GM19099 (cell line): Measurements from ENCODE around the gene CASKIN1.

Experiments used
- POLR2A ChIP-seq: IDR thresholded peaks from 3 replicates; pipeline ENCODE4 v1.6.1; 2011; ENCODE audit warnings: low read depth; ENCODE audit not compliant: insufficient read length; ENCODE audit errors: extremely low read depth

The CASKIN1 gene, protein sequence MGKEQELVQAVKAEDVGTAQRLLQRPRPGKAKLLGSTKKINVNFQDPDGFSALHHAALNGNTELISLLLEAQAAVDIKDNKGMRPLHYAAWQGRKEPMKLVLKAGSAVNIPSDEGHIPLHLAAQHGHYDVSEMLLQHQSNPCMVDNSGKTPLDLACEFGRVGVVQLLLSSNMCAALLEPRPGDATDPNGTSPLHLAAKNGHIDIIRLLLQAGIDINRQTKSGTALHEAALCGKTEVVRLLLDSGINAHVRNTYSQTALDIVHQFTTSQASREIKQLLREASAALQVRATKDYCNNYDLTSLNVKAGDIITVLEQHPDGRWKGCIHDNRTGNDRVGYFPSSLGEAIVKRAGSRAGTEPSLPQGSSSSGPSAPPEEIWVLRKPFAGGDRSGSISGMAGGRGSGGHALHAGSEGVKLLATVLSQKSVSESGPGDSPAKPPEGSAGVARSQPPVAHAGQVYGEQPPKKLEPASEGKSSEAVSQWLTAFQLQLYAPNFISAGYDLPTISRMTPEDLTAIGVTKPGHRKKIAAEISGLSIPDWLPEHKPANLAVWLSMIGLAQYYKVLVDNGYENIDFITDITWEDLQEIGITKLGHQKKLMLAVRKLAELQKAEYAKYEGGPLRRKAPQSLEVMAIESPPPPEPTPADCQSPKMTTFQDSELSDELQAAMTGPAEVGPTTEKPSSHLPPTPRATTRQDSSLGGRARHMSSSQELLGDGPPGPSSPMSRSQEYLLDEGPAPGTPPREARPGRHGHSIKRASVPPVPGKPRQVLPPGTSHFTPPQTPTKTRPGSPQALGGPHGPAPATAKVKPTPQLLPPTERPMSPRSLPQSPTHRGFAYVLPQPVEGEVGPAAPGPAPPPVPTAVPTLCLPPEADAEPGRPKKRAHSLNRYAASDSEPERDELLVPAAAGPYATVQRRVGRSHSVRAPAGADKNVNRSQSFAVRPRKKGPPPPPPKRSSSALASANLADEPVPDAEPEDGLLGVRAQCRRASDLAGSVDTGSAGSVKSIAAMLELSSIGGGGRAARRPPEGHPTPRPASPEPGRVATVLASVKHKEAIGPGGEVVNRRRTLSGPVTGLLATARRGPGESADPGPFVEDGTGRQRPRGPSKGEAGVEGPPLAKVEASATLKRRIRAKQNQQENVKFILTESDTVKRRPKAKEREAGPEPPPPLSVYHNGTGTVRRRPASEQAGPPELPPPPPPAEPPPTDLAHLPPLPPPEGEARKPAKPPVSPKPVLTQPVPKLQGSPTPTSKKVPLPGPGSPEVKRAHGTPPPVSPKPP (N-terminal part only)

DNA sequence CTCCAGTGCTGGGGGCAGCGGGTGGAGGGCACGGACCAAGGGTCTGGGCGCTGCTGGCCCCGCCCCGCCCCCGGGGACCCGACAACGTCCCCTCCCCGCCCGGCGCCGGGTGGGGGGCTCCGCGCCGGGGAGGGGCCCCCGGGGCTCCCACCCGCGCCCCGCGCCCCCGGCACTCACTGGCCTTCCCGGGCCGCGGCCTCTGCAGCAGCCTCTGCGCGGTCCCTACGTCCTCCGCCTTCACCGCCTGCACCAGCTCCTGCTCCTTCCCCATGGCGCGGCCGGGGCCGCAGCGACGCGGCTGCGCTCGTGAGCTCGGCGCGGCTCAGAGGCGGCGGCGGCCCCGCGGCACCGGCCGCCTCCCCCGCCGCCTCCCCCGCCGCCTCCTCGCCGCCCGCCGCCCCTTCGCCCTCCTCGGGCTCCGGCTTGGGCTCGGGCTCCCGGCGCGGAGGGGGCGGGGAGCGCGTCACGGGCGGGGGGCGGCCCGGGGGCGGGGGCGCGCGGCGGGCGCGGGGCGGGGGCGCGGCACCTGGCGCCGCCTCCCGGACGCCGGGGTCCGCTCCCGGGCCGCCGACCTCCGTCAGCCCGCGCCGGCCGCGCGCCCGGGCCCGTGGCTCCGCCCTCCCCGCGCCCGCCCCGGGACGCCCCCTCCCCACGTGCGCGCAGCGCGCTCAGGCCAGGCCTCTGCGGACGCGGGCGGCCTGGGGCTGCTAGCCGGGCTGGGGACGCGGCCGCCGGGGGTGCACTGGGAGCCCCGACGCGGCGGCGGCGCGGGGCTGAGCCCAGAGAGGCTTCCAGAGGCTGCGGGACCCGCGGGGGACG, at the start of gene CASKIN1:
Gene CASKIN1, minus strand, starts transcription at position 444 of the 819 bp plus-strand sequence. Its CDS starts 173 bp downstream, at position 271.
- no peak for TF ChIP-seq POLR2A

DNA sequence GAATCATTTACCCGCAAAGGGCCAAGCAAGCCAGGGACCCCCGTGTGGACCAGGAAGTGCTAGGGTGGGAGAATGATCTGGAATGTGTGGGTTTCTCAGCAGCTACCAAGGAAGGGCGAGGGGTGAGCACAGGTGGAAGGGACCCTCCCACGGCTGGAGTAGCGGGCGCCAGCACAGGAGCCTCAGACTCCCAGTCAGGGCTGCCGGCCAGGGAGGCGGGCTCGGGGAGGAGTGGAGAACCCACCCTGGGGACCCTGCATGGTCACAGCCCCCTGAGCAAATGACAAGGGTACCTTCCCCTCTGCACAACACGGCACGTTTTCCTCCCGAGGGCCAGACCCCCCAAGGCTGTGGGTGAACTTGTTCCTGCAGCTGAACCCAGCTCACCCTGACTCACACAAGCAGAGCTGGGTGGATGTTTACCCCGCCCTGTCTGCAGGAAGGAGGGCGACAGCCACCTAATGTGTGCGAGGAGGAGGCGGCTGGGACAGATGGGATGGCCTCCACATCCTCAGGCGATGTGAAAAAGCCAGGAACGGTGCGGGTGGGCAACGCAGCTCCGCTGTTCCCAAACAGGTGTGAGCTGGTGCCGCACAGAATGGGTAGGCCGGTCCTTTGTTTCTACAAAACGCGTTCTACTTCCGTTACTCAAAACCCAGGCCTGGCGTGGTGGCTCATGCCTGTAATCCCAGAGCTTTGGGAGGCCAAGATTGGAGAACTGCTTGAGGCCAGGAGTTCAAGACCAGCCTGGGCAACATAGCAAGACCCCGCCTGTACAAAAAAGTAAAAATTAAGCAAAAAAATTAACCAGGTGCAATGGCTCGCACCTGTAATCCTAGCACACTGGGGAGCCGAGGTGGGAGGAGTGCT, 48.8 kb upstream of the CASKIN1 start:
- no peak for TF ChIP-seq POLR2A

DNA sequence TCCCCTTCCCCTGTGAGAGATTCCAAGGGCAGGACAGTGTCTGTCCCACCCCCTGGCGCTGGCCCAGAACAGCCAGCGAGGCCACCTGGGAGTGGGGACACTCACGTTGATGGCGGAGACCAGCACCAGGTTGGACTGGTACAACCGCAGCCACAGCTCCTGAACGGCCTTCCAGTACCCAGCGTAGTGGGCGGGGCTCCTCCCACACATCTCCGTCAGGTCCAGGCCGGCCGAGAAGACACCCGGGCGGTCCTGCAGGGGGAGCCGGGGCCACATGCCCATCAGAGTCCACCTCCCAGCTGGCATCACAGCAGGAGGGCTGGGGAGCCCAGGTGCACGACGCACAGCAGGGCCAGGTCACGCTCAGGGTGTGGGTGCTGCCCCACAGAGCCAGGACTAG, 47.9 kb upstream of the CASKIN1 start:
- no peak for TF ChIP-seq POLR2A

DNA sequence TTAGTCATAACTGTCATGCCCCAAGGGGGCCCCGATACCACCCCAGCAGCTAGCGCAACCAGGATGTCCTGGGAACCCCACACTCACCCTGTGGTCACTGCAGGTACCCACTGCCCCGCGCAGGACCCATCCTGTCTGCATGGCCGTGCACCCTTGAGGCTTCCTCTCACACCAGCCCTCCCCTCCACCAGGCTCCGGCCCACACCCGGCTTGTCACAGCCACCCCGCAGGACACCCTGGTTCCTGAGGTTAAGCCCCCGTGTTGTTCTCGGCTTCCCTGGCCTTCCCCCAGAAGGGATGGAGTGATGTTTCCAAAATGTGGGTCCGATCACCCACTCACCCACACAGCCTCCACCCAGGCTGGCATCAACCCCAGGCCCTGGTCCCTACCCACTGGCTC, 47.4 kb upstream of the CASKIN1 start:
- no peak for TF ChIP-seq POLR2A

DNA sequence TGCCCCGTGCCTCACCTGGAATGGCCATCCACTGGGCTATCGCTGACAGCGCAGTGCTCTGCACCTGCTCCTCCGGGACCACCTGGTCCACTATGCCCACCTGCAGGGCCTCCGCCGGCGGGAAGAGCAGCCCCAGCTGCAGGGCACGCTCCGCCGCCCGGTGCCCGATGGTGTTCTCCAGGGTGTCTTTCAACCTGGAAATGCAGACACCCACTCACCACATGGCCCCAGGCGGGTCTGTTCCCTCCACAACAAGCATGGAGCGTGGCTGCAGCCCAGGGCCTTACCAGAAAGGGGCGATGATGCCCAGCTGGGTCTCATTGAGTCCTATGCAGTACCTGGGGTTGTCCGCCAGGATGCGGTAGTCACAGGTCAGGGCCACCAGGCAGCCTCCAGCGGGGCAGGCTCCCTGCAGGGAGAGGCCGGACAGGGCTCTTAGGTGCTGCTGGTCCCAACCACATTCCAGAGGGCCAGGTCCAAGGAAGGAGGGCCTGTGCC, 46.7 kb upstream of the CASKIN1 start:
- no peak for TF ChIP-seq POLR2A

DNA sequence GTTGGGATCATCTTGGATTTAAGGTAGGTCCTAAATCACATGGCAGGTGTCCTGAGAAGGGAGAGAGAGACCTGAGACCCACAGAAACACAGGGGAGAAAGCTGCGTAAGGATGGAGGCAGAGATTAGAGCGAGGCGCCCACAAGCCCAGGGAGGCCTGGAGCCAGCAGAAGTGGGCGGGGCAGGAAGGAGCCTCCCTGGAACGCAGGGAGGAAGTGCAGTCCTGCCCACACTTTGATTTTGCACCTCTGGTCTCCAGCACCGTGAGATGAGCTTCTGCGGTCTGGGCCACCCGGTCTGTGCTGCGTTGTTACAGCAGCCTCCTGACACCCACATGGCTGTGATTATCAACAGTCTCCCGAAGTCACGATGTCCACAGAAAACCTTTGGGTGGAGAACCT, 46.2 kb upstream of the CASKIN1 start:
- no peak for TF ChIP-seq POLR2A

DNA sequence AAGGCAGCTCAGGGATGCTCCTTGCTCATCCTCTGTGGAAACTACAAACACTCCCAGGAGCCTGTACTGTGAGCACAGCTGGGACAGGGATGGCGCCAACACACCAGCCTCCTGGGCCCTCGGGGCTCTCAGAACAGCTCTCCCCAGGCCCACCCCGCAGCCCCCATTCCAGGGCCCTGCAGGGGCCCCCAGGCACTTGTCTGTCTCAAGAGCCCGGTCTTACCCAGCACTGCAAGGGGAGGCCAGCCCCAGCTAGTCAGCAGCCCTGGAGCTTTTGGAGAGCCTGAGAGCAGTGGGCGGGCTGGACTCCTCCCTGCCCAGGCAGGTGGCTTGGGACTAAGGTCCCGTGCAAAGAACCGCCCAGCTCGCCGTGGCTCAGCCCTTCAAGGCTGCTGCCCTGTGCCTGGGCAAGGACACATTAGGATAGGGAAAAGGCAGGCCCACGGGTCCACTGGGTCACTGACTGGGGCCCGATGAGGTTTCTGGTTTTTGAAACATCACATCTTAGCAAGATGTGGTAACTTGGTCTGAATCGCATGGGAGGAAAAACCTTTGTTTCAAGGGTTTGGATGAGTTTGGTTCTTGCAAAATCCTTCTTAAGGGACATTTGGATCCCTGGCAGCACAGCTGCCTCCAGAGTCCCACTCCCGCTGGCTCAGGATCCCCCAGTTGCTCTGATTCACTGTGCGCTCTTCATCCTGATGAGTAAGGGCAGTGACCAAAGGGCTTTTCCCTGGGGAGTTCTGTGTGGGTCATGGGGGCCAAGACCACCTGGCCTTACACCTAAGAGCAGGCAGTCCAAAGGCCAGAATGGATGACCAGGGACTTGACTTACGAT, 42.7 kb upstream of the CASKIN1 start:
- TF ChIP-seq POLR2A: no peak

DNA sequence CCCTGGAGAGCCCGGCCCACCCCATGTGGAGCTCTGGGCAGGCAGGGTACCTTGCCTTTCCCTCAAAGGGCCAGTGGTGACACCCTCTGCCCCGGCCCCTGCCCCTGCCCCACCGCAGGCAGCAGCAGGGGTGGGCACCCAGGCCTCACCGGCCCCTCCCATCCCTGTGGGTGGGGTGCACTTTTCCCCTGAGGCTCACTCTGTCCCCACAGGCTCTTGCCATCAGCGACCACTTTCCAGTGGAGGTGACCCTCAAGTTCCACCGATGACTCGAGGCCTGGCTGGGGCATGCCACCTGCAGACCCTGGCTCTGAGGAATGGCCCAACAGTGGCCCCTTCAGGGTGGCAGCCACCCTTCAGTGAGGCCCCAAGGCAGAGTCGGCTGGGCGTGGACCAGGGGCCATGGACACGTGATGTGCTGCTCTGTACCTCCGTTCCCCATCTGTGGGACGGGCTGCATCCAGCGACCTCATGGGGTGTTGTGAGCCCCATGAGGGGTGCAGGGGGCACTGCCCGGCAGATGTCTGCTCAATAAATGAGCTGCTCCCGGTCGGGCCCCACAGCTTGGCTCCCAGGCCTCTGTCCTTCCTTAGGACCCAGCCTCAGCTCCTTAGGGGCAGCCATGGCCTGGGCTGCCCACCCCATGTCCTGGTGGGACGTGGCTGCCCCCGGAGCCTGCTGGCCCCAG, 41.9 kb upstream of the CASKIN1 start:
- peak; percentile 7 for TF ChIP-seq POLR2A

DNA sequence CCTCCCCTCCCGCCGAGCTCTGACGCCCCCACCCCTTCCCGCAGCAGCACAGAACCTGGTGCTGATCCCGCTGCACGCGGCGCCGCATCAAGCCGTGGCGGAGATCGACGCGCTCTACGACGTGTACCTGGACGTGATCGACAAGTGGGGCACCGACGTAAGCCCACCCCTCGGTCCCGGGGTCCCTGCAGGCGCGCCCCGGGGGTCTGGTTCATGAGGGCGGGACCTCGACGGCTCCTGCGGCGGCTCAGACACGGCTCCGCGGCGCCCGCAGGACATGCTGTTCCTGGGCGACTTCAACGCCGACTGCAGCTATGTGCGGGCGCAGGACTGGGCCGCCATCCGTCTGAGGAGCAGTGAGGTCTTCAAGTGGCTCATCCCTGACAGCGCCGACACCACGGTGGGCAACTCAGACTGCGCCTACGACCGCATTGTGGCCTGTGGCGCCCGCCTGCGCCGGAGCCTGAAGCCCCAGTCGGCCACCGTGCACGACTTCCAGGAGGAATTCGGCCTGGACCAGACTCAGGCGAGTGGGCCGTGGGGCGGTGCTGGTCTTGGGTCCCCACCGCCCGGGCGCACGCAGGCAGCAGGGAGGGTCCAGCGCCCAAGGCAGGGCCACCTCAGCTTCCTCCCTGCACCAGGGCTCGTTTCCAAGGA, 41.2 kb upstream of the CASKIN1 start:
- no peak for TF ChIP-seq POLR2A

DNA sequence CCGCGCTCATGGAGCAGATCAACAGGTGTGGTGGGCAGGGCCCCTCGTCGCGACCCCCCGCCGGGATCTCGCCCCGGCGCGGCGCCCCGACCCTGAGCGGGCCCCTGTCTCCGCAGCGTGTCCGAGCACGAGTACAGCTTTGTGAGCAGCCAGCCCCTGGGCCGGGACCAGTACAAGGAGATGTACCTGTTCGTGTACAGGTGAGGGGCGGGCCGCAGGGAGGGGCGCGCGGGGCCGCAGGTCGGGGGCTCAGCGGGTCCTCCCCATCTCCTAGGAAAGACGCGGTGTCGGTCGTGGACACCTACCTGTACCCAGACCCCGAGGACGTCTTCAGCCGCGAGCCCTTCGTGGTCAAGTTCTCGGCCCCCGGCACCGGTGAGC, 40.7 kb upstream of the CASKIN1 start:
- TF ChIP-seq POLR2A: no peak
